A549 (cell line): Measurements from ENCODE around the gene CDC42BPG. TPM values are rescaled to one million over a fixed set of nuclear protein-coding genes. Genes with fewer than 3 reads are reported as not detected.

ENCODE experiments used
- ATAC-seq, 2 experiments: fragments of 200-7000 bp in 1 of 2; fragments of >200 bp in 1 of 2; cut with Nextera tagmentation in 1 of 2; cut with Tn5 transposase in 1 of 2; 3 replicates each; pipeline versions ENCODE4 v1.8.0 to v1.9.1; 2018 to 2020; ENCODE audit warnings: mild to moderate bottlenecking in 1 of 2, moderate library complexity in 1 of 2
- CTCF ChIA-PET: fragments of 300-600 bp; sonication (Branson Sonifier 250); formaldehyde crosslinking; extraction: SDS; loops from one replicate; lab custom pipeline; 2021; ENCODE audit warnings: antibody characterized with exemption, inconsistent platforms; lab: Yijun Ruan, JAX
- POLR2A ChIA-PET: fragments of 350-600 bp; formaldehyde crosslinking; extraction: SDS; loops from one replicate; lab custom pipeline; 2021; ENCODE audit warnings: antibody characterized with exemption, inconsistent platforms; lab: Yijun Ruan, JAX
- DNase-seq, 2 experiments: peaks; one replicate each; pipeline versions ENCODE4 v3.0.0 to v3.0.0-alpha.2; 2011 to 2016; ENCODE audit warnings: low read depth in 1 of 2, low spot score in 1 of 2
- FAIRE-seq: peaks from 2 replicates; lab custom pipeline; 2011; peaks lifted over from hg19 to GRCh38; lab: Jason Lieb, UNC
- H3K27ac ChIP-seq, 2 experiments: fragments of >200 bp; sonication (Bioruptor Twin); formaldehyde crosslinking; 3 replicates each; pipeline ENCODE4 v1.5.1; 2016 to 2017
- H3K4me1 ChIP-seq: fragments of >200 bp; sonication (Bioruptor Twin); formaldehyde crosslinking; 3 replicates; pipeline ENCODE4 v1.6.1; 2016
- H3K4me2 ChIP-seq: fragments of >200 bp; sonication (Bioruptor Twin); formaldehyde crosslinking; 3 replicates; pipeline ENCODE4 v1.6.1; 2016
- H3K4me3 ChIP-seq: fragments of >200 bp; sonication (Bioruptor Twin); formaldehyde crosslinking; 3 replicates; pipeline ENCODE4 v1.5.1; 2016
- H3K9me3 ChIP-seq: fragments of >200 bp; sonication (Bioruptor Twin); formaldehyde crosslinking; 3 replicates; pipeline ENCODE4 v1.6.1; 2016
- CBX2 ChIP-seq: fragments of 200-600 bp; sonication (generic); IDR thresholded peaks from 2 replicates; pipeline ENCODE4 v1.6.1; 2016; ENCODE audit warnings: low read depth, mild to moderate bottlenecking, borderline replicate concordance
- CBX8 ChIP-seq: fragments of 200-600 bp; sonication (generic); IDR thresholded peaks from 2 replicates; pipeline ENCODE4 v1.6.1; 2016
- CHD2 ChIP-seq: fragments of 150-350 bp; IDR thresholded peaks from 2 replicates; pipeline ENCODE4 v1.6.1; 2014; ENCODE audit warnings: low read length; ENCODE audit not compliant: partially characterized antibody
- EHF ChIP-seq: fragments of 250-450 bp; sonication (Bioruptor Pico); IDR thresholded peaks from 2 replicates; pipeline ENCODE4 v1.5.0; 2020; ENCODE audit warnings: mild to moderate bottlenecking
- EP300 ChIP-seq, 2 experiments: fragments of >200 bp; sonication (Bioruptor Twin); formaldehyde crosslinking; IDR thresholded peaks; 2 replicates in 1 of 2; 3 replicates in 1 of 2; pipeline ENCODE4 v1.6.1; 2016 to 2017
- FOSB ChIP-seq: fragments of 250-450 bp; sonication (Bioruptor Pico); IDR thresholded peaks from 2 replicates; pipeline ENCODE4 v1.5.0; 2020; ENCODE audit warnings: mild to moderate bottlenecking, moderate library complexity
- FOSL2 ChIP-seq, 2 experiments: fragments of 450-650 bp in 1 of 2; fragments of >200 bp in 1 of 2; sonication (Bioruptor Twin) in 1 of 2; formaldehyde crosslinking; IDR thresholded peaks; 2 replicates each; pipeline versions ENCODE4 v1.5.0 to v1.6.1; 2016 to 2020; ENCODE audit warnings: mild to moderate bottlenecking in 1 of 2, moderate library complexity in 1 of 2
- FOXS1 ChIP-seq: fragments of 250-450 bp; sonication (Bioruptor Pico); IDR thresholded peaks from 2 replicates; pipeline ENCODE4 v1.5.0; 2020; ENCODE audit warnings: mild to moderate bottlenecking, moderate library complexity
- HOXB13 ChIP-seq: fragments of 250-450 bp; sonication (Bioruptor Pico); IDR thresholded peaks from 2 replicates; pipeline ENCODE4 v1.5.0; 2020; ENCODE audit warnings: low read depth, mild to moderate bottlenecking, moderate library complexity
- JUNB ChIP-seq: fragments of >200 bp; sonication (Bioruptor Twin); formaldehyde crosslinking; IDR thresholded peaks from 2 replicates; pipeline ENCODE4 v1.6.1; 2016
- KDM5A ChIP-seq: fragments of 200-600 bp; sonication (generic); IDR thresholded peaks from 2 replicates; pipeline ENCODE4 v1.6.1; 2016; ENCODE audit warnings: antibody characterized with exemption, mild to moderate bottlenecking
- MAFK ChIP-seq: fragments of 450-650 bp; IDR thresholded peaks from 2 replicates; pipeline ENCODE4 v1.6.1; 2014; ENCODE audit not compliant: partially characterized antibody
- MYC ChIP-seq: IDR thresholded peaks from 2 replicates; pipeline ENCODE4 v1.6.1; 2012; ENCODE audit warnings: mild to moderate bottlenecking, inconsistent platforms, low read length, improper control_type of control experiment, borderline replicate concordance
- NPAS2 ChIP-seq: fragments of 250-450 bp; sonication (Bioruptor Pico); IDR thresholded peaks from 2 replicates; pipeline ENCODE4 v1.8.0; 2022; ENCODE audit warnings: mild to moderate bottlenecking, moderate library complexity, borderline replicate concordance
- PHF8 ChIP-seq: fragments of 200-600 bp; sonication (generic); IDR thresholded peaks from 2 replicates; pipeline ENCODE4 v1.6.1; 2016; ENCODE audit warnings: low read depth, mild to moderate bottlenecking, antibody characterized with exemption, moderate library complexity, borderline replicate concordance
- POLR2A ChIP-seq: IDR thresholded peaks from 2 replicates; pipeline ENCODE4 v1.6.1; 2012; ENCODE audit warnings: mild to moderate bottlenecking, low read length
- POLR2AphosphoS2 ChIP-seq: conservative IDR thresholded peaks from 2 replicates; pipeline ENCODE4 v1.6.1; 2012; ENCODE audit warnings: low read length, improper control_type of control experiment, inconsistent platforms
- RARB ChIP-seq: fragments of 250-450 bp; sonication (Bioruptor Pico); IDR thresholded peaks from 2 replicates; pipeline ENCODE4 v1.8.0; 2021; ENCODE audit warnings: mild to moderate bottlenecking, moderate library complexity
- RNF2 ChIP-seq: fragments of 200-600 bp; sonication (generic); IDR thresholded peaks from 2 replicates; pipeline ENCODE4 v1.6.1; 2016; ENCODE audit warnings: low read depth, mild to moderate bottlenecking, antibody characterized with exemption, moderate library complexity, borderline replicate concordance
- SMC3 ChIP-seq: fragments of >200 bp; sonication (Bioruptor Twin); formaldehyde crosslinking; IDR thresholded peaks from 3 replicates; pipeline ENCODE4 v1.6.1; 2018; ENCODE audit warnings: inconsistent platforms
- TFCP2L1 ChIP-seq: fragments of 250-450 bp; sonication (Bioruptor Pico); IDR thresholded peaks from 2 replicates; pipeline ENCODE4 v1.5.0; 2021; ENCODE audit warnings: mild to moderate bottlenecking
- TP53 ChIP-seq: fragments of 250-450 bp; sonication (Bioruptor Pico); IDR thresholded peaks from 2 replicates; pipeline ENCODE4 v1.5.0; 2021; ENCODE audit warnings: mild to moderate bottlenecking, moderate library complexity
- ZSCAN20 ChIP-seq: fragments of 250-450 bp; sonication (Bioruptor Pico); IDR thresholded peaks from 2 replicates; pipeline ENCODE4 v1.8.0; 2022; ENCODE audit warnings: mild to moderate bottlenecking, moderate library complexity
- WGBS: methylation state at CpG from one replicate; pipeline ENCODE4 v1.1.6; 2017; ENCODE audit errors: missing lambda C conversion rate; 5-methylcytosine and 5-hydroxymethylcytosine counted together
- polyA plus RNA-seq, 4 experiments: library from polyadenylated mRNA; depleted of rRNA in 3 of 4; stranded (reverse); fragments of >200 nt; fragmentation: RNase III in 1 of 4; extraction: RNeasy Plus Mini Kit Qiagen cat#74134 plus additional on column Dnase treatment in 1 of 4; gene quantifications; 2 replicates in 3 of 4; 3 replicates in 1 of 4; pipeline ENCODE4 v1.2.3, GENCODE V29; 2011 to 2017
- TF ChIP-seq, protein P1 (sequence below): fragments of >200 bp; sonication (Bioruptor Twin); formaldehyde crosslinking; IDR thresholded peaks from 3 replicates; pipeline ENCODE4 v1.5.1; 2016
- TF ChIP-seq, protein P2 (sequence below): IDR thresholded peaks from 2 replicates; pipeline ENCODE4 v1.6.1; 2012; ENCODE audit warnings: low read depth, borderline replicate concordance
- TF ChIP-seq, protein P3 (sequence below): fragments of 150-350 bp; IDR thresholded peaks from 2 replicates; pipeline ENCODE4 v1.6.1; 2014; ENCODE audit warnings: low read depth, mild to moderate bottlenecking, low read length
- TF ChIP-seq, protein P4 (sequence below): fragments of 450-650 bp; IDR thresholded peaks from 2 replicates; pipeline ENCODE4 v1.6.1; 2014; ENCODE audit warnings: antibody characterized with exemption
- TF ChIP-seq, protein P5 (sequence below): fragments of 250-450 bp; sonication (Bioruptor Pico); IDR thresholded peaks from 2 replicates; pipeline ENCODE4 v1.5.0; 2020; ENCODE audit warnings: low read depth, mild to moderate bottlenecking, moderate library complexity

CDC42BPG gene
- polyA plus RNA-seq, 2 of the 4 experiments (the other 2 are of a cell fraction): 0.35 to 1.0 TPM

DNA sequence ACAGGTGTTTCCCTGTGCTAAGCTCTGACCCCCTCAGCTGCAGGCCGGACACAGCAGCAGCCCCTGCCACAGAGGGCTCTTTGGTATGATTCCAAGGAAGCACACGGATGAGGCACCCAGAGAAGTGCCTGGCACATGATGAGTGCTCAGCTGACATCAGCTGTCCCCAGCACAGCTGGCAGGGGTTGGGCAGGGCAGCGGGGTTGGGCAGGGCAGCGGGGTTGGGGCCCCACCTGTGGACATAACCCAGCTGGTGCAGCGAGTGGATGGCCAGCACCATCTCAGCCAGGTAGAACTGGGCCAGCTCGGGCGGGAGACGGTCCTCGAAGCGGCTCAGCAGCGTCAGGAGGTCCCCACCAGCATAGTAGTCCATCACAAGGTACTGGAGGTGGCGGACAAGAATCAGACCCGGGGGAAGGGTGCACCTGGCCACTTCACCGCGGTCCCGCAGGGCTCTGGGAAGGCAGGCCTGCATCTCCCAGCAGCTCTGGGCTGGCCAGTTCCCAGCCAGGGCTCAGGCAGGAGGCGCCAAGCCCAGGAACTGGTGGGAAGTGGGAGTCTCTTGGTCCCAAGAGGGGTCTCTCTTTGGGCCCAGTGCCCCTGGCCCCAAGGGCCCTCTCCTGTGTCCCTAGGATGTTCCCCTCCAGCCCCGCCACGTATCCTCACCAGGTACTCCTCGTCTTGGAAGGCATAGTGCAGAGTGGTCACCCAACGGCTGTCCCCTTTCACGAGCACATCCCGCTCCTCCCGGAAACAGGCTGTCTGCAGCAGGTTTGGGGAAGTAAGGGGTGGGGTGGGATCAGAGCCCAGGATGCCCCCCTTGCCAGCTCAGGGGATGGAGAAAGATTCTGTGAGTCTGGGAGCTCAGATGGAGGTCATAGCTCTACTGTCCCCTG lies 4.3 kb downstream of the CDC42BPG start:
- Histone ChIP-seq H3K4me2 (no peak overlapping the region), H3K27ac (no peak overlapping the region), H3K9me3 (no peaks in the 10 kb centered on the region), H3K4me1 (peaks cover 35% of the 10 kb centered on the region), H3K4me3 (no peak overlapping the region)
- TF ChIP-seq EP300 (IDR thresholded peaks at IDR 0.05) (no peak), TP53 (CRISPR knock-in tag) (no peak), FOXS1 (no peak), POLR2A (no peak), ZSCAN20 (no peak), KDM5A (no peak), POLR2AphosphoS2 (no peak), CBX2 (no peak), TFCP2L1 (CRISPR knock-in tag) (no peak), PHF8 (no peak), FOSL2 (IDR thresholded peaks at IDR 0.05) (no peak), FOSL2 (CRISPR knock-in tag; IDR thresholded peaks at IDR 0.05) (no peak), SMC3 (no peak), CBX8 (no peak)
- TF ChIP-seq, protein P1, sequence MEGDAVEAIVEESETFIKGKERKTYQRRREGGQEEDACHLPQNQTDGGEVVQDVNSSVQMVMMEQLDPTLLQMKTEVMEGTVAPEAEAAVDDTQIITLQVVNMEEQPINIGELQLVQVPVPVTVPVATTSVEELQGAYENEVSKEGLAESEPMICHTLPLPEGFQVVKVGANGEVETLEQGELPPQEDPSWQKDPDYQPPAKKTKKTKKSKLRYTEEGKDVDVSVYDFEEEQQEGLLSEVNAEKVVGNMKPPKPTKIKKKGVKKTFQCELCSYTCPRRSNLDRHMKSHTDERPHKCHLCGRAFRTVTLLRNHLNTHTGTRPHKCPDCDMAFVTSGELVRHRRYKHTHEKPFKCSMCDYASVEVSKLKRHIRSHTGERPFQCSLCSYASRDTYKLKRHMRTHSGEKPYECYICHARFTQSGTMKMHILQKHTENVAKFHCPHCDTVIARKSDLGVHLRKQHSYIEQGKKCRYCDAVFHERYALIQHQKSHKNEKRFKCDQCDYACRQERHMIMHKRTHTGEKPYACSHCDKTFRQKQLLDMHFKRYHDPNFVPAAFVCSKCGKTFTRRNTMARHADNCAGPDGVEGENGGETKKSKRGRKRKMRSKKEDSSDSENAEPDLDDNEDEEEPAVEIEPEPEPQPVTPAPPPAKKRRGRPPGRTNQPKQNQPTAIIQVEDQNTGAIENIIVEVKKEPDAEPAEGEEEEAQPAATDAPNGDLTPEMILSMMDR: no peak
- TF ChIP-seq, protein P2, sequence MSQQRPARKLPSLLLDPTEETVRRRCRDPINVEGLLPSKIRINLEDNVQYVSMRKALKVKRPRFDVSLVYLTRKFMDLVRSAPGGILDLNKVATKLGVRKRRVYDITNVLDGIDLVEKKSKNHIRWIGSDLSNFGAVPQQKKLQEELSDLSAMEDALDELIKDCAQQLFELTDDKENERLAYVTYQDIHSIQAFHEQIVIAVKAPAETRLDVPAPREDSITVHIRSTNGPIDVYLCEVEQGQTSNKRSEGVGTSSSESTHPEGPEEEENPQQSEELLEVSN: no peak
- TF ChIP-seq, protein P3, sequence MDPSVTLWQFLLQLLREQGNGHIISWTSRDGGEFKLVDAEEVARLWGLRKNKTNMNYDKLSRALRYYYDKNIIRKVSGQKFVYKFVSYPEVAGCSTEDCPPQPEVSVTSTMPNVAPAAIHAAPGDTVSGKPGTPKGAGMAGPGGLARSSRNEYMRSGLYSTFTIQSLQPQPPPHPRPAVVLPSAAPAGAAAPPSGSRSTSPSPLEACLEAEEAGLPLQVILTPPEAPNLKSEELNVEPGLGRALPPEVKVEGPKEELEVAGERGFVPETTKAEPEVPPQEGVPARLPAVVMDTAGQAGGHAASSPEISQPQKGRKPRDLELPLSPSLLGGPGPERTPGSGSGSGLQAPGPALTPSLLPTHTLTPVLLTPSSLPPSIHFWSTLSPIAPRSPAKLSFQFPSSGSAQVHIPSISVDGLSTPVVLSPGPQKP: no peak
- TF ChIP-seq, protein P4, sequence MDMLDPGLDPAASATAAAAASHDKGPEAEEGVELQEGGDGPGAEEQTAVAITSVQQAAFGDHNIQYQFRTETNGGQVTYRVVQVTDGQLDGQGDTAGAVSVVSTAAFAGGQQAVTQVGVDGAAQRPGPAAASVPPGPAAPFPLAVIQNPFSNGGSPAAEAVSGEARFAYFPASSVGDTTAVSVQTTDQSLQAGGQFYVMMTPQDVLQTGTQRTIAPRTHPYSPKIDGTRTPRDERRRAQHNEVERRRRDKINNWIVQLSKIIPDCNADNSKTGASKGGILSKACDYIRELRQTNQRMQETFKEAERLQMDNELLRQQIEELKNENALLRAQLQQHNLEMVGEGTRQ: no peak
- no peak for FAIRE-seq
- DNase-seq: no peak
- ATAC-seq: no peak
- ChIA-PET CTCF (interaction anchor here (0.6 to 39.4 kb wide), 7 partner anchors 8 to 174 kb away, joined by 3 to 1607 read pairs (median 7); partner anchors contain the start of genes ARL2 and EHD1), POLR2A (no interaction called here)
- 87% methylated on average over 21 of the region's 24 CpGs for WGBS

DNA sequence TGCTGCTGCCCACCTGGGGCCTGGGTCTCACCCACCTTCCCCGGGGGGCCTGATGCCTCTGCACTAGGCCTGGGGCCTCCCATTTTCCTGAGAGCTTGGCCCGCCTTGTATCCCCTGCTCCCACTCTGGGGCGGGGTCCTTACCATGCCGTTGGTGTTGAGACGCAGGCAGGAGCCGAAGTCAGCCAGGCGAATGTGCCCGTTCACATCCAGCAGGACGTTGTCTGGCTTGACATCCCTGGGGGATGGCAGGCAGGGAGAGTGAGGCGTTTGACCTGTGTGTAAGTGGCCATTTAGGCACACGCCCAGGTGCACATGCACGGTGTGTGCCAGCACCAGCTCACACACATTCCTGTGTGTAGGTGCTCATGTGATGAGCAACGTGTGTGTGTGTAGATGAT lies 5.1 kb downstream of the CDC42BPG start:
- no peak overlapping the region for H3K27ac ChIP-seq
- H3K4me1 ChIP-seq: peaks cover 41% of the 10 kb centered on the region
- H3K9me3 ChIP-seq: no peaks in the 10 kb centered on the region
- no peak for ATAC-seq
- POLR2A ChIA-PET: no interaction called here
- H3K4me2 ChIP-seq: no peak overlapping the region
- CTCF ChIA-PET: interaction anchor here (1.5 to 39.4 kb wide), 6 partner anchors 7 to 175 kb away, joined by 4 to 1607 read pairs (median 8); partner anchors contain the start of genes ARL2 and EHD1
- H3K4me3 ChIP-seq: no peak overlapping the region
- no peak for DNase-seq
- whole genome bisulfite sequencing: 75% methylated on average over 10 of the region's 13 CpGs
- no peak for FAIRE-seq
- TF ChIP-seq EHF (no peak), HOXB13 (CRISPR knock-in tag) (no peak), PHF8 (no peak), CHD2 (no peak), MAFK (no peak), JUNB (no peak), ZSCAN20 (no peak), MYC (no peak), RNF2 (no peak), KDM5A (no peak), NPAS2 (CRISPR knock-in tag) (no peak), FOSB (CRISPR knock-in tag) (no peak), RARB (CRISPR knock-in tag) (no peak)
- TF ChIP-seq, protein P5, sequence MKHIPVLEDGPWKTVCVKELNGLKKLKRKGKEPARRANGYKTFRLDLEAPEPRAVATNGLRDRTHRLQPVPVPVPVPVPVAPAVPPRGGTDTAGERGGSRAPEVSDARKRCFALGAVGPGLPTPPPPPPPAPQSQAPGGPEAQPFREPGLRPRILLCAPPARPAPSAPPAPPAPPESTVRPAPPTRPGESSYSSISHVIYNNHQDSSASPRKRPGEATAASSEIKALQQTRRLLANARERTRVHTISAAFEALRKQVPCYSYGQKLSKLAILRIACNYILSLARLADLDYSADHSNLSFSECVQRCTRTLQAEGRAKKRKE (CRISPR knock-in tag): no peak
- TF ChIP-seq, protein P1: no peak
- TF ChIP-seq, all 56 proteins: peak for 0
